Large intestine (tissue), 3 donors: ENCODE data around the gene ALG12. TPM values are rescaled to one million over a fixed set of nuclear protein-coding genes. Genes with fewer than 3 reads are reported as not detected.
"Not testable (repeated sequence)": the region's sequence is repeated elsewhere in the genome, so short reads cannot be mapped to it uniquely, and the experiment has no call there.

Source experiments
- DNase-seq, 2 donors: peaks; one replicate each; pipeline versions ENCODE4 v3.0.0 to v3.0.0-alpha.2; 2013
- H3K27ac ChIP-seq: one replicate; pipeline ENCODE4 v1.5.1; 2013; ENCODE audit warnings: low read length
- H3K27me3 ChIP-seq: 2 replicates; pipeline ENCODE4 v1.6.1; 2013; ENCODE audit warnings: low read length; ENCODE audit not compliant: control insufficient read depth, insufficient read depth
- H3K36me3 ChIP-seq: 2 replicates; pipeline ENCODE4 v1.6.1; 2013; ENCODE audit warnings: low read length; ENCODE audit not compliant: control insufficient read depth, insufficient read depth
- H3K4me1 ChIP-seq: one replicate; pipeline ENCODE4 v1.6.1; 2013; ENCODE audit warnings: low read length; ENCODE audit not compliant: control insufficient read depth, insufficient read depth
- H3K4me3 ChIP-seq: one replicate; pipeline ENCODE4 v1.5.1; 2013; ENCODE audit warnings: low read length
- H3K9me3 ChIP-seq: one replicate; pipeline ENCODE4 v1.6.1; 2013; ENCODE audit warnings: mild to moderate bottlenecking, low read depth, low read length, moderate library complexity; ENCODE audit not compliant: control insufficient read depth
- WGBS: methylation state at CpG from one replicate; pipeline ENCODE4 v1.1.5; 2013; ENCODE audit warnings: low lambda C conversion rate; ENCODE audit not compliant: insufficient coverage; 5-methylcytosine and 5-hydroxymethylcytosine counted together
- polyA plus RNA-seq: library from polyadenylated mRNA; unstranded; fragments of 120-200 nt; gene quantifications from one replicate; pipeline ENCODE4 v1.2.1, GENCODE V29; 2013

Gene ALG12
- polyA plus RNA-seq, 1 donor, result 27.8 TPM

GRCh38 chr22:49861642-49862495, 56.4 kb downstream of the ALG12 start:
- H3K4me1 ChIP-seq, result no peaks in the 10 kb centered on the region
- no peak overlapping the region for H3K27ac ChIP-seq
- peaks cover 5% of the 10 kb centered on the region for H3K36me3 ChIP-seq
- H3K9me3 ChIP-seq, result peaks cover 13% of the 10 kb centered on the region
- H3K4me3 ChIP-seq, result no peak overlapping the region
- no peak for DNase-seq
- WGBS, result 86% methylated on average over 4 of the region's 29 CpGs
- no peaks in the 10 kb centered on the region for H3K27me3 ChIP-seq

- WGBS, result no CpG with 5 or more reads among the region's 14 CpGs
- no peak for DNase-seq
- no peaks in the 10 kb centered on the region for H3K27me3 ChIP-seq
- H3K36me3 ChIP-seq, result peaks cover 7% of the 10 kb centered on the region
- H3K4me3 ChIP-seq, result no peak overlapping the region
- H3K4me1 ChIP-seq, result peaks cover 7% of the 10 kb centered on the region
- no peaks in the 10 kb centered on the region for H3K9me3 ChIP-seq
- H3K27ac ChIP-seq, result no peak overlapping the region
Observed at GRCh38 chr22:49858827-49859226, 59.4 kb downstream of the ALG12 start.

- no CpG with 5 or more reads among the region's 31 CpGs for WGBS
- Histone ChIP-seq H3K27ac (no peak overlapping the region), H3K4me1 (peaks cover 14% of the 10 kb centered on the region), H3K27me3 (no peaks in the 10 kb centered on the region), H3K4me3 (no peak overlapping the region), H3K36me3 (peaks cover 7% of the 10 kb centered on the region), H3K9me3 (no peaks in the 10 kb centered on the region)
- no peak for DNase-seq
Observed at GRCh38 chr22:49856766-49857618, 61.2 kb downstream of the ALG12 start.

GRCh38 chr22:49856343-49856742, 61.9 kb downstream of the ALG12 start:
- no peaks in the 10 kb centered on the region for H3K27me3 ChIP-seq
- H3K27ac ChIP-seq, result no peak overlapping the region
- no CpG with 5 or more reads among the region's 23 CpGs for WGBS
- DNase-seq, result no peak
- H3K4me3 ChIP-seq, result no peak overlapping the region
- H3K9me3 ChIP-seq, result no peaks in the 10 kb centered on the region
- H3K36me3 ChIP-seq, result peaks cover 7% of the 10 kb centered on the region
- peaks cover 18% of the 10 kb centered on the region for H3K4me1 ChIP-seq

GRCh38 chr22:49855251-49855911, 62.9 kb downstream of the ALG12 start:
- no peak overlapping the region for H3K27ac ChIP-seq
- WGBS, result no CpG with 5 or more reads among the region's 9 CpGs
- peak in 1 of 2 donors; percentile 39 for DNase-seq

GRCh38 chr22:49853981-49854831, 64.0 kb downstream of the ALG12 start:
- peak overlapping the region; percentile 61 for H3K4me3 ChIP-seq
- H3K9me3 ChIP-seq, result no peaks in the 10 kb centered on the region
- H3K27me3 ChIP-seq, result peaks cover 15% of the 10 kb centered on the region
- peaks cover 25% of the 10 kb centered on the region for H3K4me1 ChIP-seq
- 0% methylated on average over 2 of the region's 101 CpGs for WGBS
- peak in 1 of 2 donors; percentile 58 for DNase-seq
- H3K27ac ChIP-seq, result peak overlapping the region; percentile 52
- H3K36me3 ChIP-seq, result peaks cover 7% of the 10 kb centered on the region

More at GRCh38 chr22:49855251-49855911, 62.9 kb downstream of the ALG12 start:
- peaks cover 4% of the 10 kb centered on the region for H3K27me3 ChIP-seq
- no peaks in the 10 kb centered on the region for H3K9me3 ChIP-seq
- peaks cover 7% of the 10 kb centered on the region for H3K36me3 ChIP-seq
- H3K4me1 ChIP-seq, result peaks cover 22% of the 10 kb centered on the region
- peak overlapping the region; percentile 61 for H3K4me3 ChIP-seq

GRCh38 chr22:49852898-49853894, 65.0 kb downstream of the ALG12 start, which contains the start of gene ZBED4:
ZBED4 (plus strand) TSS chr22:49853844; CDS start chr22:49883663, 29,819 bp downstream.
- H3K27me3 ChIP-seq, result peaks cover 24% of the 10 kb centered on the region
- peaks cover 7% of the 10 kb centered on the region for H3K36me3 ChIP-seq
- H3K4me1 ChIP-seq, result peaks cover 25% of the 10 kb centered on the region
- WGBS, result no CpG with 5 or more reads among the region's 127 CpGs
- H3K4me3 ChIP-seq, result peak within 1 kb of the TSS; percentile 66
- H3K27ac ChIP-seq, result peak within 1 kb of the TSS; percentile 99
- DNase-seq, result peak; percentile 97 to 98
- H3K9me3 ChIP-seq, result no peaks in the 10 kb centered on the region

- H3K27ac ChIP-seq, result peak overlapping the region; percentile 99
- DNase-seq, H3K36me3 ChIP-seq, H3K9me3 ChIP-seq: not testable (repeated sequence)
- no CpG with 5 or more reads among the region's 13 CpGs for WGBS
- peaks cover 31% of the 10 kb centered on the region for H3K27me3 ChIP-seq
- peaks cover 25% of the 10 kb centered on the region for H3K4me1 ChIP-seq
- peak overlapping the region; percentile 66 for H3K4me3 ChIP-seq
Observed at GRCh38 chr22:49852568-49852897, 65.7 kb downstream of the ALG12 start.
